OCI-M1 (cell line): ENCODE data around the gene EGFLAM.

ENCODE experiments used
- DNase-seq: peaks from one replicate; lab custom pipeline; 2025; lab: John Stamatoyannopoulos, UW

Gene EGFLAM

DNA sequence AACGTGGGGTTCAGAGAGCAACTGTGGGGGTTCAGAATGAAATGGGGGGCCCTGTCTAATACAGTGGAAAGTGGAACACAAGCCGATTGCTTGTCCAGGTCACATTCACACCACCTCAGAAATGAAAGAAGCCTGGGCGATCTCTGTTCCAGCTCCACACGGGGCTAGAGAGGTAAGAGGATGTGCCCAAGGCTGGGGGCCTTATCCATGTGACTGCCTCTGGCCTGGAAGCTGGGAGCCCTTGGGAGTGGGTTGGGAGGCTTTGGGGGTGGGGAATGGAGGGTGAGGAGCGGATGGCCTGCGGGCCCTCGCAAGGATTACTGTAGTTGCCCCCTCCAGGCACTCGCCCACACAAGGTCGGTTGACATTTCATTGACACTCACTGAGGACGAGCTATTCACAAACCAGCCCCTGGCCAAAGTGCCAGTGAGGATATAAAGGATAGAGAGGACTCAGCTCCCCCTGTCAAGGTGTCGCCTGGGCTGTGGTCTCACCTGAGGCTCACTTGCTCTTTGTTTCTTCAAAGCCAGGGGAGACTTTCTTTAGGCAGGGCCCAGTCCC lies 211.4 kb downstream of the EGFLAM start:
- no peak for DNase-seq

DNA sequence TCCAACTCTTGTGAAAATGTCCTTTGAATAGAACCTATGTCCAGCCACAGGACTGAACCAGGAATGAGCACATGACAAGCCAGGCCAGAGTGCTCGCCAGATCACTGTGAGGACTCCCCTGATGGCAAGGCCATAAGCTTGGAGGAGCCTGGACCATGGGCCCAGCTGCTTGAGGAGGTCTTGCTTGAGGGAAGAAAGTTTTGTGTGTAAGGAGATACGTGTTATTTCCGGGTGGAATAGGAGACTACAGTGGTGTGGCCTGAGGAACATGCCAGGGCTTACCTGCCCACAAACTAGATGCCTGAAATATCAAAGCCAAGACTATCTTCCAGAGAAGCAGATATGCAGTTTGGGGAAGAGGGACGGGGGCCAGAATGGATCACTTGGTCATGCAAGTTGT lies 213.3 kb downstream of the EGFLAM start:
- no peak for DNase-seq

GRCh38 chr5:38472541-38472940 lies 214.2 kb downstream of the EGFLAM start:
- DNase-seq = no peak

DNA sequence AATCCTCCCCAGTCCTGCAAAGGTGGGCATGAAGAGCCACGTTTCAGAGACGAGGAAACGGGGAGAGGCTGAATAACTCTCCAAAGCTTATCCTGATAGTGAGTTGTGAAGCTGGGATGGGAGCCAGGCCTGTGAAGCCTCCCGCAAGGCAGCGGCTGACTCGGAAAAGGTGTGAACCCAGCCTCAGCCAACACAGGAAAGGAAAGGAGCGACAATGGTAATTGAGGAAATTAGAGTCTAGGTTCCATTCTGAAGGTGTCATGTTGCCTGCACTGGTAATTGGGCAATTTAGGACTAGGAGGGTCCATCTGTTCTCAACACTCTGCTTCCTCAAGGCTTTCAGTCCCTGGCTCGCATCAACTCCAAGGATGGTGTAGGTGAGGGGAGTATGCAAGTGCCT lies 214.6 kb downstream of the EGFLAM start:
- no peak for DNase-seq

GRCh38 chr5:38478166-38478565 lies 219.8 kb downstream of the EGFLAM start:
- DNase-seq = no peak

- no peak for DNase-seq
Observed at GRCh38 chr5:38478878-38479277, 220.5 kb downstream of the EGFLAM start.

DNA sequence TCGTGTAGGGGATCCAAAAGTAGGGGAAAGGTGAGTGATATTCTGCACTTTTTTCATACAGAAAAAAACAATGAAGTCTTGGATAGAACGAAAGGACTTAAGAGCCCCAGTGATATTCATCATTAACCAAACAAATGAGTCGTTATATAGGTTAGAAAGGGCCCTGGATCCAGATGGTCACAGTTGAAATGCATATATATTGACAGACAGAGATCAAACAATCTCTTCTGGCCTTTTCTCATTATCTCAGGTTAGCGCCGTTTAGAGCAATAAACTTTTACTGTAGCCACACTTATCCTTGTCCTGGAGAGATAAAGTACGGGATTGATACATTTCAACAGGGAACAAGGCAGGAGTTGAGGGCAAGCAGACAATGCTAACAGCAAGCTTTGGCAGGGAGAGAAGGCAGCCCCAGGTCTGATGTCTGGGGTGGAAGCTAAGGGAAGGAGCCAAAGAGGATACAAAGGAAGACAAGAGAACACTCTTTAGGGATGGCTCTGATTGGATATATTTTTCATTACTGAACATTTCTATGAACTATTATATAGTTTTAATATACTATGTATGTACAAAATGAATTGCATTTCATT lies 221.1 kb downstream of the EGFLAM start:
- no peak for DNase-seq

DNA sequence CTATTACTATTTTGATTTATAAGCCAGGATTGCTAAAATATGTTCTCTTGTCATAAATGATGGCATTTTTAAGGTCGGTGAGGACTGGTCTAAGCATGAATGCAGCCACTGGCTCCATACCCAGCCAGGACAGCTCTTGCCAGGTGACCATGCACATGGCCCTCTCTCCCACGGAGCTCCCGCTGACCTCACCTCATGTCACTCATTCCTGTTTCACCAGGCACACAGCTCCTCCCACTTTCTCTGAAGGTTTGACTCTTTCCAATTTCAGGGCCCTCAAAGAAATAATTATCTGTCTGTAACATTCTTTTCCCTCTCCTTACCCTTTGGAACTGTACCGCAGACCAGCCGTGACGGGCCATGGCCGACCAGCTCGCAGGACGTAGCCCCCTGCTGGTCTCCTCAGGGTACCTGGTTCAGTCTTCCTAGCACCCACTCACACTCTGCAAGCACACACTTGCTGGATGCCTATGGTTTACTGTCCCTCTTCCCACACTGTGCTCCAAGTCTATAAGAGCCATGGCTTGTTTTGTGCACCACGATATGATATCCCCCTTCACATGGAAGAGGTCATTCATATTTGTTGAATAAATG lies 225.5 kb downstream of the EGFLAM start:
- DNase-seq = no peak

DNA sequence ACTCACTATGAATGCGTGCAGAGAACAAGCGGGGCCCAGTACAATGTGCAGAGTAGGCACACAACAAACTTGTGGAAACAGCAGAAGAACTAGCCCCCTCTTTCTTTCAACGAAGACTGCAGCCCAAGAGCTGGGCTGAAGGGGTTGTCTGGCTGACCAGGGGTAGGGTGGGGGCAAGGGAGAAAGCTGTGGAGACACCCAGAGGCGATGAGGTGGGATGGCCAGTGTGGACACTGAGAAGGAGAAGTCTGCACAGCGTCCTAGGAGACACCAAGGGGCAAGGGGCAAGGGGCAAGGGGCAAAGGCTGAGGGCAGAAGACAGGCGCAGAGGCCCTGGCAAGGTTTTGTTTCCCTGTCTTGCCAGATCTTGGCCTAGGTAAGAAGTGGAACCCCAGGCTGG lies 235.8 kb downstream of the EGFLAM start:
- DNase-seq = no peak

- DNase-seq = no peak
Observed at GRCh38 chr5:38494763-38495162, 236.4 kb downstream of the EGFLAM start.

GRCh38 chr5:38497946-38498345 lies 239.6 kb downstream of the EGFLAM start:
- no peak for DNase-seq

DNA sequence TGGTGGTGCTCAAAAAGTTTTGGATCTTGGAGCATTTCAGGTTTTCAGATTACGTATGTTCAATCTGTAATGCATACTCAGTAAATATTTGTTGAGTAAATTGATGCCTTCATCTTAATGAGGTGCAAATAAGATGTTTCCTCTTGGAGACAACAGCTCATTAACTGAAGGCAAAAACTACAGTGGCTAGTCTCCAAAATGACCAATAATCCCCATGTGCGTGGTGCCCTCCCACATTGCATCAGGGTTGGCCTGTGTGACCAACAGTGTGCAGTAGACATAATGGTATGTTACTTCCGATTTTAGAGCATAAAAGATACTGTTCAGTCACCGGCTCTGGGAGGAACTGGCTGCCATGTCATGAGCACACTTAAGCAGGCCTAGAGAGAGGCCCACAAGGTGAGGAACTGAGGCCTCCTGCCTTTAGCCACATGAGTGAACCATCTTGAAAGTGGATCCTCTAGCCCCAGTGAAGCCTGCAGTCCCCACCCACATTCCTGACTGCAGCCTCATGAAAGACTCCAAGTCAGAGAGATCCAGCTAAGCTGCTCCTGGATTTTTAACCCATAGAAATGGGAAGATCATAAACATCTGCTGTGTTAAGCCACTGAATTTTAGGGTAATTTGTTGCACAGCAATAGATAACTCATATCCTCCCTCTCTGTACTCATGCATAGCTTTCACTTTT lies 242.4 kb downstream of the EGFLAM start:
- no peak for DNase-seq

GRCh38 chr5:38506302-38506701 lies 247.9 kb downstream of the EGFLAM start:
- DNase-seq = no peak

- DNase-seq = no peak
Observed at GRCh38 chr5:38509185-38509584, 250.8 kb downstream of the EGFLAM start.
